ENCODE measurements around the gene ENGASE.

Gene ENGASE

DNA sequence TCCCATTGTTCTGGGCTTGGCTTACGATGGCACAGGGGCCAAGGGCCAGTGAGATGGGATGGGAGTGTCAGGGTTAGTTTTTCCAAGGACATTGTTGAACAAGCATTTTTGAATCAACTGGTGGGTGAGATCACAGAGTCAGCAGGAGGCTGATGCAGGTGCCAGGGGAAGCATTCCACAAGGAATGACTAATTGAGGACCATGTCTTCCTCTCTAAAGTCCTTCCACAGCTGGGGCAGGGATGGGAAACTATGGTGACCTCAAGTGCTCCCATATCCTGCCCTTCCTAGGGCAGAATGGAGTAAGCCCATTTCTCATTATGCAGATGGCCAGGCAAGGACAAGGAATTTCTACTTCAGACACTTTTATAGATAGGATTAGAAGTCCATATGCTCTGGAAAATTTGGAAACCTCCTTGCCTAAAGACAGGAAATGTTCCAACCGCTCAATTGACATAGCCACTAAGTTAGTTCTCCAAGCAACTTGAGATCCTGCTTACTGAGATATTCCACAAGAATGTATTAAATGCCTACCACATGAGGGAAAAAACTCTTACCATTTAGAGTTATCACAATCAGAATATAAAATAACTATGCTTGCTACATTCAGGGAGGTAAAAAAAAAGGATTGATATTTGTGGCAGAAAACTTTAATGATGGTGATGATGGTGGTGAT, 21.2 kb upstream of the ENGASE start:
- TF ChIP-seq CTCF (IDR thresholded peaks at IDR 0.05; ENCODE audit: low read depth, low read length, missing control alignments): no peak
- in situ Hi-C loops (cut with HindIII; ENCODE audit: low pct_ligation_motif_present, low sequenced_read_pairs): no loop called here
- no peak overlapping the region for H3K27ac ChIP-seq

GRCh38 chr17:79054200-79054960, 20.2 kb upstream of the ENGASE start:
- no peak overlapping the region for H3K27ac ChIP-seq
- no peaks in the 10 kb centered on the region for H3K36me3 ChIP-seq (replicated peaks)
- DNase-seq: no peak
- no peak overlapping the region for H3K4me3 ChIP-seq (ENCODE audit: low read depth, low read length)
- in situ Hi-C loops (cut with HindIII; ENCODE audit: low pct_ligation_motif_present, low sequenced_read_pairs): no loop called here
- H3K27me3 ChIP-seq (replicated peaks): no peaks in the 10 kb centered on the region
- no peak for TF ChIP-seq CTCF (IDR thresholded peaks at IDR 0.05; ENCODE audit: low read depth, low read length, missing control alignments)

More for the DNA sequence above, 21.2 kb upstream of the ENGASE start:
- DNase-seq: no peak
- H3K27me3 ChIP-seq (replicated peaks): no peaks in the 10 kb centered on the region
- H3K36me3 ChIP-seq (replicated peaks): no peaks in the 10 kb centered on the region
- H3K4me3 ChIP-seq (ENCODE audit: low read depth, low read length): no peak overlapping the region

DNA sequence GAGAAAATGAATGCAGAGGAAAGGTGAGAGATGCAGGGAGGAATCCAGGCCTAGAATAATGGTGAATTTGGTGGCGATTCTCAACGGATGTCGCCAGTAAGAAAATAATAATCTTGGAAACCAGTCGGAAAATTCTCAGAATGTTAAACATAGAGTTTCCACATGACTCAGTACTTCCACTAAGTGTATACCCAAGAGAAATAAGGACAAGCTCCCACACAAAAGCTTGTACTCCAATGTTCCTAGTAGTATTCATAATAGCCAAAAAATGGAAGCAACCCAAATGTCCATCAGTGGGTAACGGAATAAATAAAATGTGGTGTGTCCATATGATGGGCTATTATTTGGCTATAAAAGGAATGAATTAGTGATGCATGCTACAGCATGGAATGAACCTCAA, 19.4 kb upstream of the ENGASE start:
- no peaks in the 10 kb centered on the region for H3K36me3 ChIP-seq (replicated peaks)
- no peaks in the 10 kb centered on the region for H3K27me3 ChIP-seq (replicated peaks)
- no peak overlapping the region for H3K27ac ChIP-seq
- TF ChIP-seq CTCF (IDR thresholded peaks at IDR 0.05; ENCODE audit: low read depth, low read length, missing control alignments): no peak
- in situ Hi-C loops (cut with HindIII; ENCODE audit: low pct_ligation_motif_present, low sequenced_read_pairs): no loop called here
- no peak overlapping the region for H3K4me3 ChIP-seq (ENCODE audit: low read depth, low read length)
- no peak for DNase-seq

DNA sequence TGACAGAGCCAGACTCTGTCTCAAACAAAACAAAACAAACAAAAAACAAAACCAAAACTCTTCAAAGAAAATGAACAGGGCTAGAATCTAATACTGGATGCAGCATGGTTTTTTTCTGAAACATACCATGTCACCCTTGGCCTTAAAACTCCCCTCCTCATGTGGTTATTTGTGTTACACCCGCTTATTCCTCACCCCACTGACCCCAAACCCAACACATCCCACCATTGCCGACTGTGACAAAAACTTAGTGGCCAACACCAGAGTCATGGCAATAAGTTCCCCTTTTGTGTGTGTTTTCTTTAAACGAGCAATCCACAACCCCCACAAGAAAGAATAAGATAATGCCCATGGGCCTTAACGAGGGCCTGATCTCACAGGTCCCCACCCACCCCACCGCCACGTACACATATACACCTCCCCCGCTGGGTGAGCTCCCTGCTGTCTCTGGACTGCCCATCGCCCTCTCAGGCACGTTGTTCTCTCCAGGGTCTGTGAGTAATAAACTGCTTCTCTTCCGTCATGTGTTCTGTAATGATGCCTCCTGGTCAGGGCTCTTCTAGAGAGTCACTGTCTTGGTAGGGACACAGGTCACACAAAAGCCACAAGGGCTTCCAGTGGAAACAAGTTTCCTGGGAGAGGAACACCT, 16.8 kb upstream of the ENGASE start:
- no peak for TF ChIP-seq CTCF (IDR thresholded peaks at IDR 0.05; ENCODE audit: low read depth, low read length, missing control alignments)
- no peak overlapping the region for H3K4me3 ChIP-seq (ENCODE audit: low read depth, low read length)
- H3K27ac ChIP-seq: no peak overlapping the region

GRCh38 chr17:79062691-79063090, 11.9 kb upstream of the ENGASE start:
- no peaks in the 10 kb centered on the region for H3K27me3 ChIP-seq (replicated peaks)
- H3K36me3 ChIP-seq (replicated peaks): no peaks in the 10 kb centered on the region
- no peak for TF ChIP-seq CTCF (IDR thresholded peaks at IDR 0.05; ENCODE audit: low read depth, low read length, missing control alignments)
- no peak overlapping the region for H3K4me3 ChIP-seq (ENCODE audit: low read depth, low read length)
- DNase-seq: no peak
- in situ Hi-C loops (cut with HindIII; ENCODE audit: low pct_ligation_motif_present, low sequenced_read_pairs): no loop called here
- H3K27ac ChIP-seq: no peak overlapping the region

More for the DNA sequence above, 16.8 kb upstream of the ENGASE start:
- no peak for DNase-seq
- Histone ChIP-seq H3K27me3 (replicated peaks) (no peaks in the 10 kb centered on the region), H3K36me3 (replicated peaks) (no peaks in the 10 kb centered on the region)
- in situ Hi-C loops (cut with HindIII; ENCODE audit: low pct_ligation_motif_present, low sequenced_read_pairs): no loop called here

All from brain microvascular endothelial cell (primary cell).